HepG2 (cell line): ENCODE measurements around the gene TRIM8. TPM values are rescaled to one million over a fixed set of nuclear protein-coding genes. Genes with fewer than 3 reads are reported as not detected.

Experiments used
- ADNP ChIP-seq: sonication (generic); formaldehyde crosslinking; IDR thresholded peaks from 2 replicates; pipeline ENCODE4 v1.4.0; 2020; ENCODE audit warnings: missing genetic modification reagents
- BORCS8-MEF2B ChIP-seq: sonication (generic); formaldehyde crosslinking; IDR thresholded peaks from 2 replicates; pipeline ENCODE4 v1.8.0; 2022; ENCODE audit warnings: mild to moderate bottlenecking, missing genetic modification reagents
- DBP ChIP-seq: sonication (generic); formaldehyde crosslinking; IDR thresholded peaks from 2 replicates; pipeline ENCODE4 v1.4.0; 2020; ENCODE audit warnings: missing genetic modification reagents; ENCODE audit errors: not compliant biosample characterization
- FOSL2 ChIP-seq: sonication (generic); formaldehyde crosslinking; IDR thresholded peaks from 2 replicates; pipeline ENCODE4 v1.4.0; 2020; ENCODE audit warnings: missing genetic modification reagents
- GABPB1 ChIP-seq: IDR thresholded peaks from 2 replicates; pipeline ENCODE4 v1.6.1; 2016; ENCODE audit warnings: mild to moderate bottlenecking, missing genetic modification reagents, moderate library complexity, missing compliant biosample characterization
- HNF4A ChIP-seq: sonication (generic); formaldehyde crosslinking; IDR thresholded peaks from 2 replicates; pipeline ENCODE4 v1.4.0; 2020; ENCODE audit warnings: missing genetic modification reagents
- MAF1 ChIP-seq: sonication (generic); formaldehyde crosslinking; IDR thresholded peaks from 2 replicates; pipeline ENCODE4 v1.5.0; 2020; ENCODE audit warnings: missing genetic modification reagents, borderline replicate concordance
- MAFF ChIP-seq: IDR thresholded peaks from 2 replicates; pipeline ENCODE4 v1.6.1; 2011; ENCODE audit warnings: low read depth, low read length, improper control_type of control experiment
- NFKB2 ChIP-seq: sonication (generic); formaldehyde crosslinking; IDR thresholded peaks from 2 replicates; pipeline ENCODE4 v1.4.0; 2020; ENCODE audit warnings: missing genetic modification reagents, borderline replicate concordance
- NFKBIZ ChIP-seq: IDR thresholded peaks from 2 replicates; pipeline ENCODE4 v1.6.1; 2018; ENCODE audit warnings: missing genetic modification reagents, missing compliant biosample characterization
- REST ChIP-seq, 2 experiments: IDR thresholded peaks; 2 replicates each; pipeline ENCODE4 v1.6.1; 2011 to 2012; ENCODE audit warnings: low read length in 2 of 2, borderline replicate concordance in 1 of 2, low read depth in 1 of 2, mild to moderate bottlenecking in 1 of 2, moderate library complexity in 1 of 2
- RFXAP ChIP-seq: sonication (generic); formaldehyde crosslinking; IDR thresholded peaks from 2 replicates; pipeline ENCODE4 v1.4.0; 2020; ENCODE audit warnings: missing genetic modification reagents, borderline replicate concordance
- SALL2 ChIP-seq: sonication (generic); formaldehyde crosslinking; IDR thresholded peaks from 2 replicates; pipeline ENCODE4 v1.8.1; 2023; ENCODE audit warnings: mild to moderate bottlenecking, missing genetic modification reagents, inconsistent platforms
- SMAD3 ChIP-seq: sonication (generic); formaldehyde crosslinking; IDR thresholded peaks from 2 replicates; pipeline ENCODE4 v1.4.0; 2020; ENCODE audit warnings: missing genetic modification reagents
- SRSF9 ChIP-seq: fragments of 200-400 bp; formaldehyde crosslinking; IDR thresholded peaks from 2 replicates; pipeline ENCODE4 v1.6.1; 2018; ENCODE audit warnings: borderline replicate concordance, mild to moderate bottlenecking, low read depth, low read length; ENCODE audit not compliant: insufficient read depth, poor library complexity, severe bottlenecking
- TBX2 ChIP-seq: sonication (generic); formaldehyde crosslinking; IDR thresholded peaks from 2 replicates; pipeline ENCODE4 v1.5.0; 2020; ENCODE audit warnings: missing genetic modification reagents, mild to moderate bottlenecking, borderline replicate concordance
- TRAFD1 ChIP-seq: sonication (generic); formaldehyde crosslinking; IDR thresholded peaks from 2 replicates; pipeline ENCODE4 v1.5.1; 2020; ENCODE audit warnings: missing genetic modification reagents, mild to moderate bottlenecking, borderline replicate concordance
- ZFAT ChIP-seq: sonication (generic); formaldehyde crosslinking; conservative IDR thresholded peaks from 2 replicates; pipeline ENCODE4 v1.8.1; 2023; ENCODE audit warnings: missing genetic modification reagents, inconsistent platforms
- ZNF253 ChIP-seq: sonication (generic); formaldehyde crosslinking; IDR thresholded peaks from 2 replicates; pipeline ENCODE4 v1.8.0; 2022; ENCODE audit warnings: mild to moderate bottlenecking, missing genetic modification reagents, borderline replicate concordance
- ZNF331 ChIP-seq: sonication (generic); formaldehyde crosslinking; IDR thresholded peaks from 2 replicates; pipeline ENCODE4 v1.4.0; 2020; ENCODE audit warnings: missing genetic modification reagents
- ZNF720 ChIP-seq: sonication (generic); formaldehyde crosslinking; IDR thresholded peaks from 2 replicates; pipeline ENCODE4 v1.4.0; 2020; ENCODE audit warnings: missing genetic modification reagents
- ZNF780A ChIP-seq: sonication (generic); formaldehyde crosslinking; IDR thresholded peaks from 2 replicates; pipeline ENCODE4 v1.8.0; 2022; ENCODE audit warnings: mild to moderate bottlenecking, missing genetic modification reagents, moderate library complexity
- ZNF792 ChIP-seq: IDR thresholded peaks from 2 replicates; pipeline ENCODE4 v1.6.1; 2016
- polyA plus RNA-seq, 8 experiments: library from polyadenylated mRNA; depleted of rRNA in 3 of 8; stranded (reverse) in 7 of 8; unstranded in 1 of 8; fragments of >200 nt; fragmentation: Illumina TruSeq in 4 of 8; extraction: Trizol in 4 of 8; gene quantifications; 2 replicates each; pipeline versions ENCODE4 v1.2.1 to v1.2.3, GENCODE V29; 2011 to 2016; ENCODE audit warnings: low read depth in 4 of 8, missing spikeins in 1 of 8, mixed read lengths in 1 of 8; ENCODE audit not compliant: insufficient read depth in 1 of 8
- total RNA-seq, 5 experiments: library from RNA; depleted of rRNA; stranded (reverse); fragments of >200 nt; fragmentation: Illumina TruSeq; extraction: Trizol; gene quantifications; 2 replicates each; pipeline ENCODE4 v1.2.3, GENCODE V29; 2016; ENCODE audit warnings: low read depth in 1 of 5
- TF ChIP-seq, protein P1 (sequence below): sonication (generic); formaldehyde crosslinking; IDR thresholded peaks from 2 replicates; pipeline ENCODE4 v1.5.0; 2020; ENCODE audit warnings: mild to moderate bottlenecking, missing genetic modification reagents

The TRIM8 gene
- total and polyA plus RNA-seq, 2 of the 13 experiments (the other 11 are each of a cell fraction or from before 2014, with no cell fraction given), result 38.9 to 66.5 TPM

GRCh38 chr10:102645388-102645740 is 1.1 kb downstream of the TRIM8 start (continued):
- TF ChIP-seq REST (IDR thresholded peaks at IDR 0.05; ENCODE audit: borderline replicate concordance in 1 of 2, low read depth in 1 of 2, low read length in 2 of 2) (no peak), ZNF780A (CRISPR knock-in tag) (no peak), ZNF720 (CRISPR knock-in tag) (no peak), ZFAT (CRISPR knock-in tag) (no peak), ADNP (no peak), BORCS8-MEF2B (CRISPR knock-in tag) (no peak), DBP (CRISPR knock-in tag) (no peak), HNF4A (no peak), ZNF253 (no peak), TRAFD1 (CRISPR knock-in tag) (no peak), NFKBIZ (CRISPR knock-in tag) (no peak), SMAD3 (CRISPR knock-in tag) (no peak), SRSF9 (no peak), GABPB1 (no peak; the same call in 1 of the 2 replicates), ZNF331 (CRISPR knock-in tag) (no peak), SALL2 (no peak; the same call in 1 of the 2 replicates), FOSL2 (CRISPR knock-in tag) (0 out of 2 replicates have a peak, but pooled peaks have one; percentile 28), MAF1 (CRISPR knock-in tag) (no peak), MAFF (no peak), TBX2 (CRISPR knock-in tag) (no peak), NFKB2 (CRISPR knock-in tag) (no peak), RFXAP (CRISPR knock-in tag) (no peak; the same call in 1 of the 2 replicates), ZNF792 (no peak)
- TF ChIP-seq, protein P1, sequence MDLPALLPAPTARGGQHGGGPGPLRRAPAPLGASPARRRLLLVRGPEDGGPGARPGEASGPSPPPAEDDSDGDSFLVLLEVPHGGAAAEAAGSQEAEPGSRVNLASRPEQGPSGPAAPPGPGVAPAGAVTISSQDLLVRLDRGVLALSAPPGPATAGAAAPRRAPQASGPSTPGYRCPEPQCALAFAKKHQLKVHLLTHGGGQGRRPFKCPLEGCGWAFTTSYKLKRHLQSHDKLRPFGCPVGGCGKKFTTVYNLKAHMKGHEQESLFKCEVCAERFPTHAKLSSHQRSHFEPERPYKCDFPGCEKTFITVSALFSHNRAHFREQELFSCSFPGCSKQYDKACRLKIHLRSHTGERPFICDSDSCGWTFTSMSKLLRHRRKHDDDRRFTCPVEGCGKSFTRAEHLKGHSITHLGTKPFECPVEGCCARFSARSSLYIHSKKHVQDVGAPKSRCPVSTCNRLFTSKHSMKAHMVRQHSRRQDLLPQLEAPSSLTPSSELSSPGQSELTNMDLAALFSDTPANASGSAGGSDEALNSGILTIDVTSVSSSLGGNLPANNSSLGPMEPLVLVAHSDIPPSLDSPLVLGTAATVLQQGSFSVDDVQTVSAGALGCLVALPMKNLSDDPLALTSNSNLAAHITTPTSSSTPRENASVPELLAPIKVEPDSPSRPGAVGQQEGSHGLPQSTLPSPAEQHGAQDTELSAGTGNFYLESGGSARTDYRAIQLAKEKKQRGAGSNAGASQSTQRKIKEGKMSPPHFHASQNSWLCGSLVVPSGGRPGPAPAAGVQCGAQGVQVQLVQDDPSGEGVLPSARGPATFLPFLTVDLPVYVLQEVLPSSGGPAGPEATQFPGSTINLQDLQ (CRISPR knock-in tag), result no peak
